ENCODE results near the gene CACNA1C. TPM values are rescaled to one million over a fixed set of nuclear protein-coding genes. Genes with fewer than 3 reads are reported as not detected.

Gene CACNA1C
- total RNA-seq, 2 experiments from 2014 or later: 0.05 to 0.08 TPM

DNA sequence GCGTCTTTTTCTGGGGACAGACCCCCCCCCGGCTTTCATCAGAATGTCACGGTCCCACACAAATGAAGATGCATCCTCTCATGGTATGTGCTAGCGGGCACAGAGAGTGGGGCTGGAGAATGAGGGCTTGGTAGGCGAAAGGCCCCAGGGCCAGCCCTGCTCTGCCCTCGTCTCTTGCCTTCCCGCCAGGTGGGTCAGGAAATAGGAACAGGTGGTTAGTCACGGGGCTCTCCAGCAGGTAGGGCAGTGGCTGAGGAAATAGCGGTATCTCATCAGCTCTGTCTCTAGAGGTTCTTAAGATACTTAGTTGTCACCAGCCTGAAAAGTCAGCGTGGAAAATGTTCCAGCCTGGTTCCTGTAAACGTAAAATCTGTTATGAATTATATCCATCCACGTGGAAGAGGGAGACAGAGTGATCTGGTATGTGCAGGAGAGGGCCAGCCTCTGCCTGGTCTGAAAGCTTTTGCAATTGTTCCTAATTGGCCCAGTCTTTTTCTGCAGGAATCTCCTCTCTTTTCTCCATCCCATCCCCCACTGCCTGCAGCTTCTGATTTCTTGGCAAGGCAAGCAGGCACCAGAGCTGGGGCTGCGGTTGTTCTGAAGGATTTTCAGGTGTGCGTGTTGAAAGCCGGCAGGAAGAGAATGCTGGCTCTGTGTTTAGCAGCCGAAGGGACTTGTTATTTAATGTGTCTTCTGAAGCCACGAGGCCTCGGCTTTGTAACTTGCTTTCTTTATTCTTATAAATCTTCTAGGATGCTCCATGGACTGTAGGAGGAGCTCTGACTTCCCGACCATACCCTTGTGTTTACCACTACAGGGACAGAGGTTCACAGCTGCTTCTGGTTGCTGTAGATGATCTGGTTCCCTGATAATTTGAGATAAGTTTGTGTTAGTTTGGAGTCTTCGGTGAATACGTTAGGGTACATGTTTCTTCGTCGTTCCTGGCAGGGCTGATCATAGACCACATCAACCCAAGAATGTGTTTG is 131.1 kb downstream of the CACNA1C start:
- no peaks in the 10 kb centered on the region for H3K36me3 Mint-ChIP-seq (ENCODE audit: low read depth)
- ATAC-seq (ENCODE audit: poor library complexity) (no peak), DNase-seq (no peak)
- no peaks in the 10 kb centered on the region for H3K36me3 ChIP-seq (ENCODE audit: insufficient read depth, low read length)
- intact Hi-C loops (cut with DNase I, micrococcal nuclease): no loop called here
- no peak overlapping the region for H3K27ac ChIP-seq (ENCODE audit: low read depth in 1 of 2, low read length in 2 of 2)
- POLR2A ChIA-PET: no interaction called here
- CTCF ChIA-PET: no interaction called here
- TF ChIP-seq, protein P1, sequence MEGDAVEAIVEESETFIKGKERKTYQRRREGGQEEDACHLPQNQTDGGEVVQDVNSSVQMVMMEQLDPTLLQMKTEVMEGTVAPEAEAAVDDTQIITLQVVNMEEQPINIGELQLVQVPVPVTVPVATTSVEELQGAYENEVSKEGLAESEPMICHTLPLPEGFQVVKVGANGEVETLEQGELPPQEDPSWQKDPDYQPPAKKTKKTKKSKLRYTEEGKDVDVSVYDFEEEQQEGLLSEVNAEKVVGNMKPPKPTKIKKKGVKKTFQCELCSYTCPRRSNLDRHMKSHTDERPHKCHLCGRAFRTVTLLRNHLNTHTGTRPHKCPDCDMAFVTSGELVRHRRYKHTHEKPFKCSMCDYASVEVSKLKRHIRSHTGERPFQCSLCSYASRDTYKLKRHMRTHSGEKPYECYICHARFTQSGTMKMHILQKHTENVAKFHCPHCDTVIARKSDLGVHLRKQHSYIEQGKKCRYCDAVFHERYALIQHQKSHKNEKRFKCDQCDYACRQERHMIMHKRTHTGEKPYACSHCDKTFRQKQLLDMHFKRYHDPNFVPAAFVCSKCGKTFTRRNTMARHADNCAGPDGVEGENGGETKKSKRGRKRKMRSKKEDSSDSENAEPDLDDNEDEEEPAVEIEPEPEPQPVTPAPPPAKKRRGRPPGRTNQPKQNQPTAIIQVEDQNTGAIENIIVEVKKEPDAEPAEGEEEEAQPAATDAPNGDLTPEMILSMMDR (IDR thresholded peaks at IDR 0.05): no peak
- peaks cover 7% of the 10 kb centered on the region for H3K27me3 Mint-ChIP-seq
- no peaks in the 10 kb centered on the region for H3K9me3 Mint-ChIP-seq
- no peak overlapping the region for H3K4me3 Mint-ChIP-seq
- no peaks in the 10 kb centered on the region for H3K9me3 ChIP-seq (ENCODE audit: control insufficient read depth in 1 of 2, insufficient read depth in 1 of 2, low read length in 2 of 2)
- H3K4me1 Mint-ChIP-seq (ENCODE audit: low read depth): peaks cover 5% of the 10 kb centered on the region
- no peak overlapping the region for H3K27ac Mint-ChIP-seq
- no peak overlapping the region for H3K4me3 ChIP-seq (ENCODE audit: low read length)
- peaks cover 0 to 11% of the 10 kb centered on the region in 2 experiments for H3K27me3 ChIP-seq (ENCODE audit: control insufficient read depth in 1 of 2, insufficient read depth in 2 of 2, low read length in 2 of 2)
- H3K4me1 ChIP-seq (ENCODE audit: insufficient read depth, low read length): no peaks in the 10 kb centered on the region

DNA sequence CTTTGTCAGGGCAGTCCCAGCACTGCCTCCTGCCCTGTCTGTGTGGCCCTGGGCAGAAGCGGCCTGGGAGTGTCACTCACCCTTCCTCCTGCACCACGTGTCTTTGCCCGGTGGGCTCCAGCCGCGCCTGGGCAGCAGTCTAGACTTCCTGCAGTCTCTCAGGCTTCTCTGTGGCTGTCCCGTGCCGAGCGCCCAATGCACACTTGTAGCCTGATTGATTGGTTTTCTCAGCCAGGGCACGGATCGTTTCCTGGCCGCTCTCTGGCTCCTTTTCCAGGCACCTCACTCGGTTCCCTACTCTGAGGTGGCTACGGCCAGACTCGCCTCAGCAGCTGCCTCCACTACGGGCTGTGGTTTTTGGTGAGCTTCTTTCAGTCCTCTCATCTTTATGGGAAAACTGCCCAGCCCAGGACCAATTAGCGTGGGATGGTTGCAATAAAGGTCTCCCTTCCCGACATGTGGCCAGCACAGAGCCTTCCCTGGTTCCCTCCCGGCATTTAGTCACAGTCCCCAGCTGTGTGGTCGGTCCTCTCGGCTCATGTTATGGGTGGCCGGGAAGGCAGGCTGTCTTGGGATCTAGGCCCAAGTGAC is 133.1 kb downstream of the CACNA1C start:
- H3K36me3 ChIP-seq (ENCODE audit: insufficient read depth, low read length): no peaks in the 10 kb centered on the region
- H3K4me3 ChIP-seq (ENCODE audit: low read length): no peak overlapping the region
- Mint-ChIP-seq H3K27me3 (peaks cover 7% of the 10 kb centered on the region), H3K27ac (no peak overlapping the region), H3K9me3 (no peaks in the 10 kb centered on the region), H3K4me1 (ENCODE audit: low read depth) (peaks cover 5% of the 10 kb centered on the region), H3K4me3 (no peak overlapping the region), H3K36me3 (ENCODE audit: low read depth) (no peaks in the 10 kb centered on the region)
- POLR2A ChIA-PET: no interaction called here
- H3K27me3 ChIP-seq (ENCODE audit: control insufficient read depth in 1 of 2, insufficient read depth in 2 of 2, low read length in 2 of 2): peaks cover 0 to 7% of the 10 kb centered on the region in 2 experiments
- CTCF ChIA-PET: no interaction called here
- H3K9me3 ChIP-seq (ENCODE audit: control insufficient read depth in 1 of 2, insufficient read depth in 1 of 2, low read length in 2 of 2): no peaks in the 10 kb centered on the region
- H3K4me1 ChIP-seq (ENCODE audit: insufficient read depth, low read length): no peaks in the 10 kb centered on the region
- DNase-seq (no peak), ATAC-seq (ENCODE audit: poor library complexity) (no peak)
- no peak overlapping the region for H3K27ac ChIP-seq (ENCODE audit: low read depth in 1 of 2, low read length in 2 of 2)
- intact Hi-C loops (cut with DNase I, micrococcal nuclease): no loop called here
- TF ChIP-seq, protein P1 (IDR thresholded peaks at IDR 0.05): no peak

DNA sequence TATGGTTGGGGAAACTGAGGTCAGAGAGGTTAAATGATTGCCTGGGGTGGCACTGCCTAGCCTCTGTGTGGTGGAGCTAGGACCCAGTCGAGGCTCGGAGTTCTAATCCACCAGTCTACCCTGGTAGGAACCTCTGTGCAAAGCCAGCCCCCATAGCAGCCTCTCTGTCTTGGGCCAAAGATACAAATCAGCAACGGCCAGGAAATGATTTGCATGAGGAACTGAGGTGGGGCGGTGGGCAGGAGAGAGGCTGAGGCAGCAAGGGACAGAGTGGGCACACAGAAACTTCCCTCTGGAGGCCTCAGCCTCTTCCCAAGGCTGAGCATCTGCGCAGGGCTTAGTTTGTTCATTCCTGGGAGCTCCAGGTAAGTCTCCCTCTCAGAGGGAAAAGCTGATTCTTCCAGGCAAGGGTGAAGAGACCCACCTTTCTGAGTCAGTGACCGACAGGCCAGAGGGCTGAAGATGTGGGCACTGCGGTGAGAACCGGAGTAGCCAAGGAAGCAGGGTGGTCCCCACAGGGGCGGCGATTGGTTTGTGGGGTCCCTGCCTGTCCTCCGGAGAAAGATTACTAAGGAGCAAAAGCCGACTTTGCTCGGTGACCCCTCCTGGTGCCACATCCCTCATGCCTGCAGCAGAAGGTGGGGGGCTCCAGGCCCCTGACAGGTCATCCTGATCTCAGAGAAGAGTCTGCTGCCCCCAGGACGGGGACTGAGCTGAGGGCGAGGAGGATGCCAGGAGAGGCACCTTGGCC is 134.6 kb downstream of the CACNA1C start:
- no peak overlapping the region for H3K4me3 ChIP-seq (ENCODE audit: low read length)
- no peaks in the 10 kb centered on the region for H3K4me1 ChIP-seq (ENCODE audit: insufficient read depth, low read length)
- no peaks in the 10 kb centered on the region for H3K9me3 ChIP-seq (ENCODE audit: control insufficient read depth in 1 of 2, insufficient read depth in 1 of 2, low read length in 2 of 2)
- POLR2A ChIA-PET: no interaction called here
- no peak overlapping the region for H3K27ac Mint-ChIP-seq
- TF ChIP-seq, protein P1 (IDR thresholded peaks at IDR 0.05): no peak
- CTCF ChIA-PET: no interaction called here
- H3K27me3 Mint-ChIP-seq: peaks cover 7% of the 10 kb centered on the region
- no peaks in the 10 kb centered on the region for H3K9me3 Mint-ChIP-seq
- intact Hi-C loops (cut with DNase I, micrococcal nuclease): no loop called here
- ATAC-seq (ENCODE audit: poor library complexity) (no peak), DNase-seq (no peak)
- peaks cover 5% of the 10 kb centered on the region for H3K4me1 Mint-ChIP-seq (ENCODE audit: low read depth)
- no peak overlapping the region for H3K4me3 Mint-ChIP-seq
- H3K36me3 ChIP-seq (ENCODE audit: insufficient read depth, low read length): no peaks in the 10 kb centered on the region
- peaks cover 0 to 7% of the 10 kb centered on the region in 2 experiments for H3K27me3 ChIP-seq (ENCODE audit: control insufficient read depth in 1 of 2, insufficient read depth in 2 of 2, low read length in 2 of 2)
- no peak overlapping the region for H3K27ac ChIP-seq (ENCODE audit: low read depth in 1 of 2, low read length in 2 of 2)
- no peaks in the 10 kb centered on the region for H3K36me3 Mint-ChIP-seq (ENCODE audit: low read depth)

Data from CD4-positive, alpha-beta T cell (primary cell).